MV-4-11 (cell line): ENCODE measurements around the gene ADRA2A.

Experiments used
- DNase-seq: peaks from one replicate; lab custom pipeline; 2025; lab: John Stamatoyannopoulos, UW

The ADRA2A gene

DNA sequence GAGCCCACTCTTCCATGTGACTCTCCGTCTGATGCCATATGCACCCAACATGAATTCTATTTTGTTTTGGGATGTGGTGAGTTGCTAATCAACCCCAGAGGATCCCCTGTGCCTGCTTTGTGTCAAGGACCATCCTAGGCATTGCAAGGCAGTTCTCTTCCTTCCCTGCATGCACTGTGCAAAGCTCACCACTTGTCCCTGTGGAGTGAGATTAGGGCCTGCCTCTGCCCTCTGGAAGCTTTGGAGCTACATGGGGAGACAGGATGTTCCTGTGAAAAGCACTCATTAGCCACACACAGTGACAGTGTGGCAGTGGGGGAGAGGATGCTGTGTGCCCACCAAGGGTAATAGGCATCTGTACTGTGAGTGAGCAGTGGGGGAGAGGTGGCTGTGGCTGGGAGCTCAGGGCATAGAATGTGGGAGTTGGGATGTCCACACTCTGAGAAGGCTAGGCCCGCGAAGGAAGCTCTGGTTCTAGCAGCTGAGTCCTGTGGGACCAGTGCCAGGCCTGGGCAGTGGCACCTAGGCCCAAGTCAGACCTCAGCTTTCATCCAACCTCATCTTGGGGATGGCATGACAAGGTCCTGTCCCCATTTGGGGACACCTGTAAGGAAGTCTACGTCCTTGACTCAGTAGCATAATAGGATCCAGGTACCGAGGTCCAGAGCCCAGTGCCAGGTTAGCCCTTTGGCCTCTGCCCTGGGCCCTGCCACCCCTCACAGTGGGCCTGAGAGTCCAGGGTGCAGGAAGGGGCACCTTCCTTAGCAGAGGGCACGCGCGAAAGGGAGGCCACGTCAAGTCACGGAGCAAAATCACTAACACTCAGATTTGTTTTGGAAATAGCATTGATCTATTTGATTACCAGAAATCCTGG, 6.6 kb downstream of the ADRA2A start:
- DNase-seq = no peak

DNA sequence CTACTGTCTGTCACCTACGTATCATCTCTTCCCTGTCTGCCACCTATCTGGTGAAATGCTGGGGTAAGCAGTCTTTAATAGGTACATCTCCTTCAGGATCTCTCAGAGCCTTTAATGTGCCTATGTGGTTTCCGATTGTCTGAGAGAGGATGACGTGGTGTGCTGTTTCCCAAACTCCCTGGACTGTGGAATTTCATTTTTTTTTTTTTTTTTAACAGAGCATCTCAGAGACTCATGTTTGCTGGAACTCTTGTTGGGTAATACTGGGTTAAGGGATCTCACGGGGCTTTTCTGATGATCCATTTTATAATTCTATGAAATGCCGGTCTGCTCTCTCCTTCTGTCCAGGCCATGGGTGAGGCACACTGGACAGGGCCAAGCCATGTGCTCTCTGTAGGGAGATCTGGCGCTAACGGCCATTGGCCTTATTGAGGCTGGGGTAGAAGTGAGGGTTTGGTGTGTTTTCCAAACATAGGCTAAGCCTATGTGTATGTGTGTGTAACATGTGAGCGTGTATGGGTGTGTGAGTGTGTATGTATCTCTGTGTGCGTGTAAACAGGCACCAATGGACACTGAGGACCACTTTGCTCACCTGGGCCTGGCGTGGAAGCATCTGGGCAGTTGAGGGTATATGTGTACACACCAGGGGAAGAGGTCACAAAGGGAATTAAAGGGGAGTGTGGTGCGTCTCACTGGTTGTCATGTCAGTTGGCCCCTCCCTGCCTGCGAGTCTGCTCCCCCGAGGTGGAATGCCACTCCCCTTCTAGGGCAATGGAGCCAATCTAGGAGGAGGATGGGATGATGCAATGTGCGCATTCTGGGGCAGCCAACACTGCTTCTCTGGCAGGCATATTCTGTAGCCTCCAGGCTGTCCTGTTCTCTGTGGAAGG, 7.8 kb downstream of the ADRA2A start:
- no peak for DNase-seq

DNA sequence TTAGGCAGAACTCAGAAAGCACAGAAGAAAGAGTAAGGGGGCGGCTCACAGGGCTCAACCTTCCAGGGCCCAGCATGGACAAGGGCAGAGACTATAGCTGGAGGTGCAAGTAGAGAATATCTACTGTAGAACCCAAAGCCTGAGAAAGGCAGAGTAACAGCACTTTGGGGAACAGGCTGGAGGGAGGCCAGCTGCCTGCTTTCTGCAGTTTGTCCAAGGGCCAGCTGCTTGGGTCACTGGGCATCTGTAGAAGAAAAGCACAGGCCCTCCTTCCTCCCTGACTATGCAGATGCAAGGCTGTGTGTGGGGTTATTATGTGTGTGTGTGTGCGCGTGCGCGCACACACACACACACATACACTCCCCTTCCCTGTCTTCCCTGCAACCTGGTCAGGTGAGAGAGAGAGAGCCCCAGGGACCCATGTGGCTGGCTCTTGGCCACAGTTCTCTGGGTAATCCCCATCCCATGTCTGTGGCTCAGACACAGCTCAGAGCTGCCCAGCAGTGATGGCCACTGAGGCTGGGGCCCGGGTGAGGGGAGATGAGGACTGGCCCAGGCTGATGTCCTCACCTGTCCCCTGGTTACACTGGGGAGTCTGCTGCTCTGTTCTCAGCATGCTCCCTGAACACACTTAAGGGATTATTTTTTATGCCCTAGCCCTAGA, 9.0 kb downstream of the ADRA2A start:
- DNase-seq = no peak

DNA sequence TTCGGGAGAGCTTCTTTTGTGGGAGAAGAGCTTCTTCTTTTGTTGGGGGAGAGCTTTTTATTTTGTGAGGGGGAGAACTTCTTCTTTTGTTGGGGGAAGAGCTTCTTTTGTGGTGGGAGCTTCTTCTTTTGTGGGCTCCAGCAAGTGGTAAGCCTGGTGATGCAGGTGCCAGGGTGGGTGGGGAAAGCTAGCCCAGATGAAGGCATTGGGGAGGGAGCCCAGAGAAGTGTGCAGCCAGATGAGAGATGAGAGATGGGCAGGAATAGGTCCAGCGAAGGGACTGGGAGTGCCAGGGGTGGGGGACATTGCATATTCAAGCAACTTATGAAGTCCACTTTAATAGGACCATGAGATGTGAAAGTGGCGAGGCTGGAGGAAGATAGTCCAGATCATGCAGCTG, 9.7 kb downstream of the ADRA2A start:
- DNase-seq = peak; percentile 74

DNA sequence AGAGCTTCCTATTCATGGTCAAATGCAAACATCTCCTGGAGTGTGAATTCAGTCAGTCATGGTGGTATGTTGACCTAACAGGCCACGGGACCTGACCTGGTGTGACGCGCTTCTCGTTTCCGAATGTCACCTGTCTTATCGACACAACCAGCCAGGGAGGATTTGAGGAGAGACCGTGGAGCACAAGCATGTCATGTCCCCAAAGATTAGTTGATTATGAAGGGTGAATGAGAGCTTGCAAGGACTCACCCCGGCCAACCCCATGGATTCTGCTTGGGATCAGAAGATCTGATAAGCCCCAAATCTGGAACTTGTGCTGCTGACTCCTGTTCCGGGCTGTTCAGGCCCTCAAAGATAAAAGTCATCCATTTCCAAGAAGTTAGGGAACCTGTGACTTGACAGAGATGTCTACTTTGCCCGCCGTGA, 10.5 kb downstream of the ADRA2A start:
- no peak for DNase-seq

DNA sequence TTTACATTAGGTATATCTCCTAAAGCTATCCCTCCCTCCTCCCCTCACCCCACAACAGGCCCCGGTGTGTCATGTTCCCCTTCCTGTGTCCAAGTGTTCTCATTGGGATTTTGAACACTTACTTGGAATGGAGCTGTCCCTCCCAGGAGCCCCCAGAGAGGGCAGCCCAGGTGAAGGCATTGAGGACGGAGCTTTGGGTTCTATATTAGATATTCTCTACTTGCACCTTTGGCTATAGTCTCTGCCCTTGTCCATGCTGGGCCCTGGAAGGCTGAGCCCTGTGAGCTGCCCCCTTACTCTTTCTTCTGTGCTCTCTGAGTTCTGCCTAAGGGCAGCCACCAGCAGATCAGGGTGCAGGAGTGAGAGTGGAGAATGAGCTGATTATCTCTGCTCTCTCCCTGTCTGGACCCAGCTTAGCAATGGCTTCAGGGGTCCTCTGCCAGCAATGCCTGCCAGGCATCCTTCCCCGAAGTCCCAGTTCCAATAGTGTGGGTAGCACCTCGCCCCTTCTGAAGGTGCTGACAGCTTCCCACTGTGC, 11.2 kb downstream of the ADRA2A start:
- DNase-seq = no peak

DNA sequence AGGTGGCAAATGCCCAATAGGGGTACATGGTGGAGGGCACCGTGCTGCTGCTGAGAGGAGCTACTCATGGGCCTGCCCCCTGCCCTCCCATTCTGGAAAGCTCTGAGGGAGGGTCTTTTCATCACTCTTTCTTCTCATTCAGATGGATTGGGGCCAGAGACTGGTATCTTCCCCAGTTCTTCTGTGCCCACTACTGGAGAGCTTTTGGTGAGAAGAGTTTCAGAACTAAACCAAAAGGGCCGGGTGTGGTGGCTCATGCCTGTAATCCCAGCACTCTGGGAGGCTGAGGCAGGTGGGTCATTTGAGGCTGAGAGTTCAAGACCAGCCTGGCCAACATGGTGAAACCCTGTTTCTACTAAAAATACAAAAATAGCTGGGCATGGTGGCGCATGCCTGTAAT, 12.5 kb downstream of the ADRA2A start:
- no peak for DNase-seq

DNA sequence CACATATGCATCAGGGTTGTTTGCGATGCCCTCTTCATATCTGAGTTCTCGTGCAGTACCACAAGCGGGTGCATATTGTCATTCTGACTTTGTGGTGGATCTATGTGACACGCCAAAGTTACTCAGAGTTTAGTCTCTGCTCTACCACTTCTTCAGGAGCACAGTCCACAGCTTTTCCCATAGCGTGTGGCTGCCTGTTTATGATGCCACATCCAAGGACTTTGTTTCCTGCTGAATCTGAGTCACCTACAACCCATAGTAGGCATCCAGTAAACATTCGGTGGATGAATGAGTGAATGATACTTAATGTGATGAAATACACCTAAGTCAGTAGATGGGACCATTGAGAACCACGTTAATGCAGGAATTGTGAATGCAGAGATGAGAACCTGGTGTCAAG, 15.0 kb downstream of the ADRA2A start:
- no peak for DNase-seq

DNA sequence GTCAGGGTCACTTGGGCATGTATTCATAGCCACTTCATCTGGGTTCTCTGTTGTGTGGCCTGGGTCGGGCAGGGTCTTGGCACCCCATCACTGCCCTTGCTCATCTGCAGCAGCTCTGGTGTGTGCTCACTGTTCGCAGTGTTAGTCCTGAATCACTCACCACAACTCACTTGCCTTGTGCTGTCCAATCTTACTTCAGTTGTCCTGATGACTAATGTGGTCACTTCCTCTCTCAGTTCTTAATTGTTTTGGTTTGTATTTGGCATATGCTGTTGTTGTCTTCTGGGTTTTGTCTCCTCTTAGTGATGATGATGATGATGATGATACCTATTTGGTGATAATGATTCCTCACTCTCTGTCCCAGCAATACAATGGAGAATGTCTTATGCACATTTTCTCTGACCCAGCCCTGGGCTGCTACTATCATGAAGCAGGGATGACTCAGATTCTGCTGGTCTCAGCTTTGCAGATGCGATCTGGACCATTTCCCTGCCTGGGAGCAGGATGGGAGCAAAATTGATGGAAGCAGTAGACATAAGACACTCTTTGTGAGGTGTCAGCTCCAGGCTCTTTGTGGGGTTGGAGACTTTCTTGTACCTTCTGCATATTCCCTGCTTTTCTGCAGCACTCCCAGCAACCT, 17.0 kb downstream of the ADRA2A start:
- peak; percentile 55 for DNase-seq

DNA sequence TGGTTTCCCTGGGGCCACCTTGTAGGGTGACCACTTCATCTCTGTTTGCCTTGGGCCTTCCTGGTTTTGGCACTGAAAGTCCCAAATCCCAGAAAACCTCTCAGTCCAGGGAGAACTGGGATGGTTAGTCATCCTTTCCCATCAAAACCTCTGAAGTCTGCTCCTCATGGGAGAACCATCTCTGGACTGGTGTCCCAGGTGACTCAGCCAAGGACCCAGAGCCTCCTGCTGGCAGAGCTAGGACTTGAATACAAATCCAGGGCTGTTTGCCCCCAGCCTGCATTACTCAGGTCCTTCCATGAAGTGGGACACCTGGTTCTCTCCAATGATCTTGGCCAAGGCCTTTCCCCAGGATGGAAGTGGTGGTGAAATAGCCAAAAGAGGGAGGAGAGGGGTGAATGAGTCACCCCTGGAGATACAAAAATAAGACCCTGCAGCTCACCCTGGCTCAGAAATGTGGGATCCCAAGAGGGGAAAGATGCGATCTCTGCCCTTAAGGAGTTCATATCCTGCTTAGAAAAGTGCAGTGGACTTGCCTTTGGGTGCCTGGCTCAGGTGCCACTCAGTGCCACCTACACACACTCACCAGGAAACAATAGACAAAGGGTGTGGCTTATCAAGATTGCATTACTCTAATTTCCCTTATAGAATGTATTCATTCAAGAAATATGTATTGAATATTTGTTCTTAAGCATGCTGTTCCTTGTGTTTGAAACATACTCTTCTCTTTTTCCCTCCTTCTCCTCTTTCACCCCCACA, 22.0 kb downstream of the ADRA2A start:
- no peak for DNase-seq

DNA sequence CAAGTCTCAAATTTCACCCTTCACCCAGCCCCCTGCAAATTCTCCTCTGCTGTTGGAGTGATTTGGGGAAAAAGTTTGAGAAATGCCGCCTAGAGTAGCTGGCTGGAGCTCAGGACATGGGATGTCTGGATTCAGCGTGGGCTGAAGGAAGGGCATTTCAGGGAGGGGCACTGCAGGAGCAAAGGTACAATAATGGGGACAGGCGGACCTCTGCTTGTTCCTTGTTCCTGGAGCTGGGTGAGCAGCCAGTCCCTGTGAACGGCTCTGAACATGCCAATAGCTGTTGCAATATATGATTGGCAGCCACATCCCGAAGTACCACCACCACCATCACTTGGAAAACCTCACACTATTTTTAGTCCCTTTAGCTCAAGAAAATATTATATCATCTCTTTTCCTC, 23.4 kb downstream of the ADRA2A start:
- no peak for DNase-seq

DNA sequence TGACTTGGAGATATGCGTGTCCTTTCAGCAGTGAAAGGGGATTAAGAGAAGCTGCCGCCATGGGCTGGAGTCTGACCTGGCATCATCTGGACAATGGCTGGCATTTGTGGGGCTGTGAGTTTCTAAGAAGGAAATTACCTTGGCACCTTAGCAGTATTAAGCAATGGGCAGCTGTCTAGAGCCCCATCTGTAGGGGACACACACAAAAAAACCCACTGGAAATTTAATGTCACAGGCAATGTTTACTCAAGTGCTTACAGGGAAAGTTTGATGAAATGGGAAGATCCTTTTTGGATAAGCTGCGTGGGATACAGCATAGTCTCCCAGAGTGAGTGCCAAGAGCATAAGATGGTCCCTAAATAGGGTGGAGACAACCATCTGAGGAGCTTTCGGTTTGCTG, 25.0 kb downstream of the ADRA2A start:
- no peak for DNase-seq

DNA sequence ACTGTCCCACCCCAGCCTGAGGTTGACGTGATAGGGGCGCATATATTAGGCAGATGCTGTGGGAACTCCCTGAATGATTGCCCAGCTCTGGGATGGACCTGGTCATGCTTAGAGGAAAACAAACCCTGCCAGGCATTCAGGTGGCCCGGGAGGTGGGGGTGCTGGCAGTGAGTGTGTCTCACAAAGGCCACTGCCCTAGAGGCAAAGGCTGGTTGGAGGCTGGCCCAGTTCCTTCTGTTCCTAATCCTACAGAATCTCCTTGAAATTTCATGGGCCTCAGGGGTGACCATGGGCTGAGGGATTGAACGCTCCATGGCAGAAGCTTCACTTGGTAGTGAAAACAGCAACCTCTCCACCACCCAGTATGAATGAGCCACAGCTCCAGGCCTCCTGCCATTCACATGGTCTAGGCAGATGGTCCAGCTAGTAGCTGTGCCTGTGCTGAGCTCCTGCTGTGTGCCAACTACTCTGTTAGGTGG, 25.6 kb downstream of the ADRA2A start:
- DNase-seq = no peak

DNA sequence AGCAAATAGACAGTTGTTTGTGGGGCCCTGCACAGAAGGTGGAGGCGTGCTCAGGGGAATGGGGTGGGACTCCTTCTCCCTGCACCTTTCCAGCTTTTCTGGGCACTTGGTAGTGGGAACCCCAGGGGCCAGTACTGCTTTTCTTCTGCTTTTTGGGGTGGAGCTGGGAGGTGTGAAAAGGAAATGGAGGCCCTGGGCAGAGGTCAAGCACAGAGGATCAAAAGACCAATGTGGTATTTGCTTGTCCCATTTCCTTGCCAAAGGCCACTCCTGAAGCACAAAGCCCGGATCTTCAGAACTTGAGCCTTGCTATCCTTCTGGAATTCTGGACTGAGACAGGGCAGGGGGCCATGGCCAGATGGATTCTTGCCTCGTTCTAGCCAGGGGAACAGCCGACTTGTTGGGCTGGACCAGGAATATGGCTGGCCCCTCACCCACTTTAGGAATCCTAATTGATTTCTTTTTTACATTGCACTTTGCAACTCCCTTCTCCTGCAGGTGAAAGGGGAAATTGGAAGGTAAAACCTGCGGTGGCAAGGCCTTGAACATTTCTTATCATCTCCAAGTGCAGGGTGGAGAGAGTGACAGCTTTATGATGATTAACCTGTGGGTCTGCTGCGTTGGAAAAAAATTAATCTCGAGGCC, 26.5 kb downstream of the ADRA2A start:
- no peak for DNase-seq

DNA sequence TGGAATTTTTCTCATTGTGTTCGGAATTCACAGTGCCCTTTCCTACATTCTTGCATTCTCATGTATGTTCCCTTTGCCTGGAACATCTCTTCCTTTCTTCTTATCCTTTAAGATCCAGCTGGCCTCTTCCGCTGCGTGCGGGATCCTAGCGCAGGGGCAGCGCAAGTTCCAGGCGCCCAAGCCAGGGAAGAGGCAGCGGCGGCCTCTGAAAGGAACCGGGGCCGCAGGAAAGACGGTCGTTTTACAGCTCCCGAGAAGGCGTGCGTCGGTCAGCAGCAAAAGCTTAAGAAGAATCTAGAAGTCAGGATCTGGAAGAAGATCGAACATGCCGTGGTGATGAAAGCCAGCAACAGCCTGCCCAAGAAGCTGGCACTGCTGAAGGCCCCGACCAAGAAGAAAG, 28.0 kb downstream of the ADRA2A start:
- no peak for DNase-seq

DNA sequence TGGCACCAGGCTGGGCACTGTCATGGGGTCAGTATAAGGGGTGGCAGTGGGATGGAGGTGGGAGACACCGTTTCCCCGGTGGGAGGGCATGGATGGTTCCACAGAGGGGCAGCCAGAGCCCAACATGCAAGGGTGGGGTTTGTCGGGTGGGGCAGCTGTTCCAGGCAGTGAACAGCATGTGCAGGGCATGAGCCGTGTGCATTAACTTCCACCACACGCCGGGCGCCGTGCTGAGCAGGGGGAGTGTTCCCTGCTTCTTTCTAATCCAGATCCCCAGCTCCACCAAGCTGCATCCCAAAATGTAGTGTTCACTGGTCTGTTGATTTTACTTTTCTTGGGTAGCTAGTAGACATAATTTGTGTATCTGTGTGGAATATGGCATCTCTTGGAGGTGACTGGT, 29.3 kb downstream of the ADRA2A start:
- DNase-seq = no peak

DNA sequence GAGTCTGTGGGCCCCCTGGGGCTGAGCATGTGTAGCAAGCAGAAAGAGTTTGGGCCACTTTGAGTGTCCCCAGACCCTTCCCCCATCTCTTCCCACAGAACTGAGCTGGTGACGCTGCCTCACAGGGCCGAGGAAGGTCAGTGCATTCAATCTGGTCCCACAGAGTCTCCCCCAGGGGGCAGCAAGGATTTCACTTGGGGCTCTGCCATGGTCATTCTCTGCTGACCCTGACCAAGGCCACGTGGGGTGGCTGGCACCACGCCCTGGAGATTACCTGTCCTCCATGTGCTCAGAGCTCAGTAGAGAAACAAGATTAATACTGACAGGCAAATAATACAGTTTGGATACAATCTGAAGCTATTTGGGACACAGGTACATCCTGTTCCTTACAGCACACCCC, 30.2 kb downstream of the ADRA2A start:
- DNase-seq = no peak

DNA sequence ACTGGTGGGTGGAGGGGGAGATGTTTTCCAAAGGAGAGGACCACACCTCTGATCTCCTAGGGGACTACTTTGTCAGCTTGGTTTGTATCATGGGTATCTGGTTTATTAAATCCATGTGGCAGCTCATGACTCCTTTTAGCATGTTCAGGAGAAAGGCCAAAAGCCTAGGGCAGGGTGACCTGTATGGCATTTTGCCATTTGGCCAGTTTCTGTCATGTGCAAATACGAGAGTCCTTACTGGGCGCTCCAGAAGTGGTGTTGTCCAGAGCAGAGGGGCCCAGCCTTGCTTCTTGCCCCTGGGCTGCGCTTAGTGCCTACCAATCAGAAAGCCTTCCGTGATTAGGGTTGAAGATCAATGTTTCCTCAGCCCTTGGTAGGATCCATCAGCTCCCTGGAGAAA, 31.0 kb downstream of the ADRA2A start:
- DNase-seq = no peak

DNA sequence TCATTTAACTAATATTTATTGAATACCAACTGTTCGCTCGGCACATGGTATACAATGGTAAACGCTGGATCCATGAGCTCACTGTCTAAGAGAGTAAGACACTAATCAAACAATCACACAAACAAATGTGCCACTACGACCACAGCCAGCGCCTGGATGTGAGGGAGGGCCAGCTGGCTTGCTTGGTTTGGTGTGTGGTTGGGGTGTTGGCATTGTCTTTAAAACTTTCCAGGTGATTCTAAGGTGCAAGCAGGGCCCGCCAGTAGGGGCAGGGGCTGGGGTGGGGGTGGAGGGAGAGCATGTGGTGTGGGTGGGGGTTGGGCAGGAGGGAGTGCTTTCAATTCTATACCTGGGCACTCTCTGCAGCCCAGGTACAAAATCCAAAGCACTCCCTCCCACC, 31.6 kb downstream of the ADRA2A start:
- DNase-seq = no peak

DNA sequence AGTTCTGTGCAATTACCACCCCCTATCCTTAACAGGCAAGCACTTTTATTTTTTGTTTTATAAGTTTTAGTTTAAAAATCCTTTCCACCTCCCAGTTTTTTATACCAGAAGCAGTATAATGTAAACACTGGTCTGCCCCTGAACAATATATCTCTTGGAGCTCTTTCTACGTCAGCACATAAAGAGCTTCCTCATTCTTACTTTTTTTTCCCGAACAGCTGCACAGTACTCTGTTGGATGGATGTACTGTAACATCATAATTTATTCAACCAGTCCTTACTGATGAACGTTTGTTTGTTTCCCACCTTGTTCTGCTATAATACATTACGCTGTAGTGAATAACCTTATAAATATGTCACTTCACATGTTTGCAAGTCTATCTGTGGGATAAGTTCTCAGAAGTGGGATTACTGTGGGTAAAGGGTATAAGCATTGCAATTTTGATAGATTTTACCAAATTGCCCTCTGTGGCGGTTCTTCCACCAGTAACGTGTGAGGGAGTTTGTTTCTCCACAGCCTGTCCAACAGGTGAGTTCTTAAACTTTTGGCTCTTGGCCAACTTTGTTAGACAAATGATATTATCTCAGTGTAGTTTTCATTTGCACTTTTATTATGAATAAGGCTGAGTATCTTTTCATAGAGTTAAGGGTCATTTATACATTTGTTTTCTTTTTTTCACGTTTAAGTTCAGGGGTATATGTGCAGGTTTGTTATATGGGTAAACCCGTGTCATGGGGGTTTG, 32.8 kb downstream of the ADRA2A start:
- no peak for DNase-seq
